Tibial nerve (tissue), 4 donors: ENCODE data around the gene ZNF416. TPM values are rescaled to one million over a fixed set of nuclear protein-coding genes. Genes with fewer than 3 reads are reported as not detected.

ENCODE experiments used
- DNase-seq, 2 donors: peaks; one replicate each; pipeline ENCODE4 v3.0.0-alpha.2; 2019; ENCODE audit warnings: low spot score in 2 of 2
- H3K27ac ChIP-seq, 4 donors: fragments of 200-600 bp; sonication (generic) in 3 of 4; one replicate each; pipeline ENCODE4 v1.5.1; 2017 to 2019; ENCODE audit warnings: mild to moderate bottlenecking in 1 of 4
- H3K27me3 ChIP-seq, 2 donors: fragments of 200-600 bp; sonication (generic) in 1 of 2; one replicate each; pipeline versions ENCODE4 v1.5.1 to v1.6.0; 2017 to 2019
- H3K36me3 ChIP-seq, 3 donors: fragments of 200-600 bp; sonication (generic); one replicate each; pipeline ENCODE4 v1.5.1; 2018 to 2019
- H3K4me1 ChIP-seq, 4 donors: fragments of 200-600 bp; sonication (generic) in 3 of 4; one replicate each; pipeline ENCODE4 v1.5.1; 2017 to 2019
- H3K4me3 ChIP-seq, 4 donors: fragments of 200-600 bp; sonication (generic) in 3 of 4; one replicate each; pipeline ENCODE4 v1.5.1; 2017 to 2019; ENCODE audit warnings: mild to moderate bottlenecking in 1 of 4, moderate library complexity in 1 of 4
- H3K9me3 ChIP-seq, 4 donors: fragments of 200-600 bp; sonication (generic) in 3 of 4; one replicate each; pipeline ENCODE4 v1.5.1; 2017 to 2019
- EP300 ChIP-seq, 2 donors: sonication (generic); formaldehyde crosslinking; IDR thresholded peaks; one replicate each; pipeline ENCODE4 v1.6.1; 2017; ENCODE audit warnings: antibody characterized with exemption in 2 of 2, mild to moderate bottlenecking in 1 of 2
- POLR2A ChIP-seq, 2 donors: fragments of 450-650 bp; IDR thresholded peaks; one replicate each; pipeline ENCODE4 v1.6.1; 2017; ENCODE audit warnings: antibody characterized with exemption in 2 of 2, mild to moderate bottlenecking in 2 of 2, moderate library complexity in 2 of 2
- WGBS, 2 donors: methylation state at CpG; one replicate each; pipeline ENCODE4 v1.1.5; 2018; 5-methylcytosine and 5-hydroxymethylcytosine counted together
- total RNA-seq, 4 donors: library from RNA; depleted of rRNA; stranded (reverse); fragments of >200 nt; gene quantifications; one replicate each; pipeline ENCODE4 v1.1.0, GENCODE V29; 2016
- TF ChIP-seq, protein P1 (sequence below), 5 experiments: fragments of 200-600 bp in 3 of 5; fragments of 450-650 bp in 2 of 5; sonication (generic) in 3 of 5; IDR thresholded peaks; one replicate each; pipeline ENCODE4 v1.5.1; 2016 to 2019; ENCODE audit warnings: antibody characterized with exemption in 5 of 5, mild to moderate bottlenecking in 3 of 5, moderate library complexity in 2 of 5

The ZNF416 gene
- total RNA-seq, 4 donors from 2014 or later, result 2.4 to 6.0 (median 2.6) TPM

DNA sequence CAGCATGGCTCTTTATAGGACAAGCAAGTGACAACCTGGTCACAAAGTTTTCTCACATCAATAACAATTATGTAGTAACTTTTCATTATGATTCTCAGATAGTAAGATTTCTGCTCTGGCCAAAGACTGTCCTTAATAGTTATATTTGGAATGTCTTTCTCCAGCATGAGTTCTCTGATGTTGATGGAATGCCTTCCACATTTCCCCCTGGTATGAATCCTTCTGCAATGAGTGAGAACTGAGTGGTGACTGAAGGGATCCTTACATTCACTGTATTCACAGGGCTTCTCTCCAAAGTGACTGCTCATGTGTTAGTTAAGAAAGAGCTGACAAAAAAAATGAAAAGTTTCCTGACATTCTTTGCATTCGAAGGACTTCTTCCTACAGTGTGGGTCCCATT is 32.2 kb downstream of the ZNF416 start:
- Histone ChIP-seq H3K27ac (no peak overlapping the region), H3K36me3 (peaks cover 21 to 100% (median 49%) of the 10 kb centered on the region in 3 donors), H3K4me3 (no peak overlapping the region), H3K4me1 (no peaks in the 10 kb centered on the region), H3K27me3 (no peaks in the 10 kb centered on the region), H3K9me3 (peaks cover 16 to 100% (median 59%) of the 10 kb centered on the region in 4 donors)
- 96 to 100% methylated on average over 1 of the region's 1 CpG for WGBS, 2 donors
- TF ChIP-seq POLR2A (IDR thresholded peaks at IDR 0.05) (no peak), EP300 (IDR thresholded peaks at IDR 0.05) (no peak)
- TF ChIP-seq, protein P1, sequence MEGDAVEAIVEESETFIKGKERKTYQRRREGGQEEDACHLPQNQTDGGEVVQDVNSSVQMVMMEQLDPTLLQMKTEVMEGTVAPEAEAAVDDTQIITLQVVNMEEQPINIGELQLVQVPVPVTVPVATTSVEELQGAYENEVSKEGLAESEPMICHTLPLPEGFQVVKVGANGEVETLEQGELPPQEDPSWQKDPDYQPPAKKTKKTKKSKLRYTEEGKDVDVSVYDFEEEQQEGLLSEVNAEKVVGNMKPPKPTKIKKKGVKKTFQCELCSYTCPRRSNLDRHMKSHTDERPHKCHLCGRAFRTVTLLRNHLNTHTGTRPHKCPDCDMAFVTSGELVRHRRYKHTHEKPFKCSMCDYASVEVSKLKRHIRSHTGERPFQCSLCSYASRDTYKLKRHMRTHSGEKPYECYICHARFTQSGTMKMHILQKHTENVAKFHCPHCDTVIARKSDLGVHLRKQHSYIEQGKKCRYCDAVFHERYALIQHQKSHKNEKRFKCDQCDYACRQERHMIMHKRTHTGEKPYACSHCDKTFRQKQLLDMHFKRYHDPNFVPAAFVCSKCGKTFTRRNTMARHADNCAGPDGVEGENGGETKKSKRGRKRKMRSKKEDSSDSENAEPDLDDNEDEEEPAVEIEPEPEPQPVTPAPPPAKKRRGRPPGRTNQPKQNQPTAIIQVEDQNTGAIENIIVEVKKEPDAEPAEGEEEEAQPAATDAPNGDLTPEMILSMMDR (IDR thresholded peaks at IDR 0.05), result no peak
- no peak for DNase-seq

DNA sequence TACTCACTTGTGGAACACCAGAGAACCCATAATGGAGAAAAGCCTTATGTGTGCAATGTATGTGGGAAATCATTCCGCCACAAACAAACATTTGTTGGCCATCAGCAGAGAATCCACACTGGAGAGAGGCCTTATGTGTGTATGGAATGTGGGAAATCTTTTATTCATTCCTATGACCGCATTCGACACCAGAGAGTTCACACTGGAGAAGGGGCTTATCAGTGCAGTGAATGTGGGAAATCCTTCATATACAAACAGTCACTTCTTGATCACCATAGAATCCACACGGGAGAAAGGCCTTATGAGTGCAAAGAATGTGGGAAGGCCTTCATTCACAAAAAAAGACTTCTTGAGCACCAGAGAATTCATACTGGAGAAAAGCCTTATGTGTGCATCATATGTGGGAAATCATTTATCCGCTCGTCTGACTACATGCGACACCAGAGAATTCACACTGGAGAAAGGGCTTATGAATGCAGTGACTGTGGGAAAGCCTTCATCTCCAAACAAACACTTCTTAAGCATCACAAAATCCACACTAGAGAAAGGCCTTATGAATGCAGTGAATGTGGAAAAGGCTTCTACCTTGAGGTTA is 40.7 kb downstream of the ZNF416 start:
- no peak for DNase-seq
- H3K36me3 ChIP-seq, result peaks cover 20 to 100% (median 39%) of the 10 kb centered on the region in 3 donors
- 97 to 99% methylated on average over 7 of the region's 7 CpGs for WGBS, 2 donors
- peaks cover 9 to 100% (median 71%) of the 10 kb centered on the region in 4 donors for H3K9me3 ChIP-seq
- H3K27me3 ChIP-seq, result no peaks in the 10 kb centered on the region
- H3K4me1 ChIP-seq, result no peaks in the 10 kb centered on the region
- no peak overlapping the region for H3K27ac ChIP-seq
- H3K4me3 ChIP-seq, result no peak overlapping the region
- no peak for TF ChIP-seq POLR2A (IDR thresholded peaks at IDR 0.05)
- TF ChIP-seq EP300 (IDR thresholded peaks at IDR 0.05), result no peak
- TF ChIP-seq, protein P1 (IDR thresholded peaks at IDR 0.05), result no peak

DNA sequence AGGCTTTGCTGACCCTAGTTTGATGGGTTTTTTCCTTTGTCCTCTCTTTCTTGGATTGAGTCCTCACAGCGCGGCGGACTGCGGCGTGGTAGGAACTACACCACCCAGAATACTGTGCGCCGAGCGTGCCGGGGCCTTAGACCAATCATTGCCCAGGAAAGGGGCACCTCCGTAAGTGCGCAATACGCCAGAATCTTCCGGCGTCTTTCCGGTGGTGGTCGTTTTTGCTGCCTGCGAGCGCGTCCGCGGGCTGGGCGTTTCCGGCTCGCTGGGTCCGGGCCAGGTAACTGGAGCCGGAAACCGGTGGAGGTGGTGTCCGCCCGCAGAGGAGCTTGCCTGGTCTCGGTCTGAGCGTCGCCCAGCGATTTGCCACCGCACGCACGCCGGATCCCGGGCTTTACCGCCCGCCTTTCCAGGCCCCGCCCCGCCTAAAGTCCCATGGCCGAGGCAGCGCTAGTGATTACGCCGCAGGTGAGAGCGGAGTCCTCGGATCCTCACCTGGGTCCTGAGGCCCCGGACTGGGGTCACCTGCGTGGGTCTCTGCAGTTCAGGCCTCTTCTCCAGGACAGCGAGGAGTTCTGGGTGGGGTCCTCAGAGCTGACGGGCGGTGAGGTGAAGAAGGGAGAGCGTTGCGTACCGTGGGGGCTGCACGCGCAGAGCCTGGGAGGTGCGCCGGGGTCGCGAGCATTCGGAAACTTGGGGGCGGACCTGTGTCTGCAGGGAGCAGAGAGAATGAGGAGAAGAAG is 51.4 kb downstream of the ZNF416 start, which contains the start of gene ZNF549:
Gene ZNF549 (plus strand): TSS at position 221 of the 746 bp plus-strand sequence. CDS start 218 bp downstream, at position 439.
- 4 to 5% methylated on average over 42 to 56 of the region's 64 CpGs for WGBS, 2 donors
- Histone ChIP-seq H3K9me3 (peaks cover 0 to 46% (median 7%) of the 10 kb centered on the region in 4 donors), H3K4me1 (peaks cover 0 to 18% (median 5%) of the 10 kb centered on the region in 4 donors), H3K27me3 (no peaks in the 10 kb centered on the region), H3K36me3 (peaks cover 0 to 37% (median 3%) of the 10 kb centered on the region in 3 donors), H3K4me3 (peak within 1 kb of the TSS; percentile 60 to 82 (median 67)), H3K27ac (peak within 1 kb of the TSS; percentile 49 to 83 (median 80))
- TF ChIP-seq EP300 (IDR thresholded peaks at IDR 0.05) (peak in 1 of 2 donors; percentile 74), POLR2A (IDR thresholded peaks at IDR 0.05) (no peak)
- TF ChIP-seq, protein P1 (IDR thresholded peaks at IDR 0.05), result peak in 1 of 5 experiments; percentile 33
- DNase-seq, result peak; percentile 64 to 80

Other genes starting within 250 kb of the ZNF416 start
- gene ZNF304, start 227.6 kb downstream of the ZNF416 start, total RNA-seq, result 1 to 10 TPM; 5.1 to 7.6 (median 6.0) TPM
- gene TRAPPC2B, start 215.4 kb downstream of the ZNF416 start, total RNA-seq, result 10 to 100 TPM in 3 of 4 donors, 1 to 10 TPM in 1; 4.8 to 20.6 (median 18.8) TPM
- 1 to 10 TPM in 2 of 4 donors, under 1 TPM in 2; 0.78 to 1.8 (median 1.1) TPM for gene ZNF547, start 215.4 kb downstream of the ZNF416 start, total RNA-seq
- gene ZNF548, start 189.1 kb downstream of the ZNF416 start, total RNA-seq, result 10 to 100 TPM; 19.8 to 40.0 (median 31.2) TPM
- 10 to 100 TPM in 3 of 4 donors, 1 to 10 TPM in 1; 9.4 to 27.3 (median 14.9) TPM for gene ZNF17, start 167.8 kb downstream of the ZNF416 start, total RNA-seq
- 1 to 10 TPM; 3.1 to 7.8 (median 4.5) TPM for gene ZNF749, start 143.6 kb downstream of the ZNF416 start, total RNA-seq
- gene VN1R1, start 121.8 kb downstream of the ZNF416 start, total RNA-seq, result 1 to 10 TPM in 3 of 4 donors, under 1 TPM in 1; 0.60 to 2.6 (median 1.2) TPM
- 10 to 100 TPM in 3 of 4 donors, 1 to 10 TPM in 1; 9.3 to 19.2 (median 13.6) TPM for gene ZNF772, start 101.3 kb downstream of the ZNF416 start, total RNA-seq
- gene ZNF419, start 91.2 kb downstream of the ZNF416 start, total RNA-seq, result 10 to 100 TPM; 10.5 to 42.6 (median 16.2) TPM
- 10 to 100 TPM in 3 of 4 donors, 1 to 10 TPM in 1; 2.6 to 31.8 (median 16.0) TPM for gene ZNF773, start 79.0 kb downstream of the ZNF416 start, total RNA-seq
- 1 to 10 TPM; 4.9 to 5.7 (median 5.0) TPM for gene ZNF549, start 51.6 kb downstream of the ZNF416 start, total RNA-seq
- gene ZNF550, start 19.0 kb downstream of the ZNF416 start, total RNA-seq, result 10 to 100 TPM in 1 of 4 donors, 1 to 10 TPM in 3; 6.6 to 11.0 (median 8.0) TPM
- 1 to 10 TPM; 3.0 to 7.6 (median 5.0) TPM for gene ZIK1, start 5.2 kb upstream of the ZNF416 start, total RNA-seq
- 1 to 10 TPM; 1.3 to 9.6 (median 3.0) TPM for gene ZNF530, start 21.0 kb upstream of the ZNF416 start, total RNA-seq
- gene ZNF134, start 35.3 kb upstream of the ZNF416 start, total RNA-seq, result 10 to 100 TPM; 15.0 to 43.7 (median 25.4) TPM
- gene ZNF211, start 54.3 kb upstream of the ZNF416 start, total RNA-seq, result 10 to 100 TPM in 3 of 4 donors, 1 to 10 TPM in 1; 5.9 to 18.6 (median 14.0) TPM
- gene ZSCAN4, start 90.0 kb upstream of the ZNF416 start, total RNA-seq, result not detected
- 10 to 100 TPM in 1 of 4 donors, 1 to 10 TPM in 3; 3.6 to 12.9 (median 7.2) TPM for gene ZNF551, start 103.1 kb upstream of the ZNF416 start, total RNA-seq
- 1 to 10 TPM in 2 of 4 donors, under 1 TPM in 2; 0.21 to 2.0 (median 0.71) TPM for gene ZNF154, start 130.3 kb upstream of the ZNF416 start, total RNA-seq
- 1 to 10 TPM; 1.5 to 3.1 (median 2.5) TPM for gene ZNF671, start 148.7 kb upstream of the ZNF416 start, total RNA-seq
- gene ZNF776, start 167.9 kb upstream of the ZNF416 start, total RNA-seq, result 10 to 100 TPM; 10.8 to 18.4 (median 12.6) TPM
- gene ZNF586, start 190.8 kb upstream of the ZNF416 start, total RNA-seq, result 10 to 100 TPM in 3 of 4 donors, 1 to 10 TPM in 1; 7.9 to 18.8 (median 13.4) TPM
- 10 to 100 TPM in 2 of 4 donors, 1 to 10 TPM in 2; 4.2 to 19.5 (median 10.5) TPM for gene ZNF552, start 236.0 kb upstream of the ZNF416 start, total RNA-seq